ENCODE results near the gene CHRNA9. TPM values are rescaled to one million over a fixed set of nuclear protein-coding genes. Genes with fewer than 3 reads are reported as not detected.

CHRNA9 gene
- total RNA-seq, 1 donor from 2014 or later: 0.43 TPM

DNA sequence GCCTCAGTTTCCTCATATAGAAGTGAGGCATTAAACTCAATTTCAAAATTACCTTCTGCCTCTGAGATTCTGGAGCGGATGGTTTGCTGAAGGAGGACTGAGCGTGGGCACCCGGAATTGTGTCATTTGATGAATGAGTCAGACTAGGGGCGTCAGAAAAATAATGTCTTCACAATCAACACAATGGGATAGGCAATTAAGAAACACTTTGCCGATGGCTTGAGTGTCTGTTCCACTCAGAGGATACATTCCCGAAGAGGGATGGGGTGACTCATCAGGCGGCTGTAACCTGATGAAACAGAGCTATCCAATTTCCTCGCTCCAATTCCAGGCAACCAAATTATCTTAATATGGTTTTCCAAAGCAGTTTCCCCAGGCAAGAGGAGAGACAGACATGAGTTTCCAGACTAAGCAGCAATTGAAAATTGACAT, 1.2 kb upstream of the CHRNA9 start:
- TF ChIP-seq, protein P1, sequence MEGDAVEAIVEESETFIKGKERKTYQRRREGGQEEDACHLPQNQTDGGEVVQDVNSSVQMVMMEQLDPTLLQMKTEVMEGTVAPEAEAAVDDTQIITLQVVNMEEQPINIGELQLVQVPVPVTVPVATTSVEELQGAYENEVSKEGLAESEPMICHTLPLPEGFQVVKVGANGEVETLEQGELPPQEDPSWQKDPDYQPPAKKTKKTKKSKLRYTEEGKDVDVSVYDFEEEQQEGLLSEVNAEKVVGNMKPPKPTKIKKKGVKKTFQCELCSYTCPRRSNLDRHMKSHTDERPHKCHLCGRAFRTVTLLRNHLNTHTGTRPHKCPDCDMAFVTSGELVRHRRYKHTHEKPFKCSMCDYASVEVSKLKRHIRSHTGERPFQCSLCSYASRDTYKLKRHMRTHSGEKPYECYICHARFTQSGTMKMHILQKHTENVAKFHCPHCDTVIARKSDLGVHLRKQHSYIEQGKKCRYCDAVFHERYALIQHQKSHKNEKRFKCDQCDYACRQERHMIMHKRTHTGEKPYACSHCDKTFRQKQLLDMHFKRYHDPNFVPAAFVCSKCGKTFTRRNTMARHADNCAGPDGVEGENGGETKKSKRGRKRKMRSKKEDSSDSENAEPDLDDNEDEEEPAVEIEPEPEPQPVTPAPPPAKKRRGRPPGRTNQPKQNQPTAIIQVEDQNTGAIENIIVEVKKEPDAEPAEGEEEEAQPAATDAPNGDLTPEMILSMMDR (IDR thresholded peaks at IDR 0.05; ENCODE audit: unreplicated experiment): no peak
- Mint-ChIP-seq H3K36me3 (ENCODE audit: insufficient read depth) (no peaks in the 10 kb centered on the region), H3K9me3 (ENCODE audit: low read depth) (no peaks in the 10 kb centered on the region), H3K4me1 (ENCODE audit: low read depth) (peaks cover 5% of the 10 kb centered on the region), H3K4me3 (ENCODE audit: low read depth) (no peak overlapping the region), H3K27ac (no peak overlapping the region), H3K27me3 (peaks cover 3% of the 10 kb centered on the region)
- no peak for DNase-seq (ENCODE audit: low spot score, unreplicated experiment)

DNA sequence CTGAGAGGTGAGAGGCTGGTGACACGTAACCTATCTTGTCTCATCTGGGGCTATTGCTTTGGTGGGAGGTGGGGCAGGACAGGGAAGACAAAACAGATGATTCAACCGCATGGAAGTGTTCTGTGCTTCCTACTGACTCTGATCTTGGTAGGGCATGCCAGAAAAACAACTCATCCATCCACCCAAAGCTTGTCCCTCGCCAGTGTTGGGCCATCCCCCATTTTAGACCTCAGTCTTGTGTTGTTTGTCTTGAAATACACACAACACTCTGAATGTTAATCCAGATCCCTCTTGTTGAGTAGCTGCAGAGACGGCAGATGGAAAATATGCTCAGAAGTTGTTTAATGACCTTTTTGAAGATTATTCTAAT, 377 bp downstream of the CHRNA9 start:
- H3K27me3 Mint-ChIP-seq: peaks cover 3% of the 10 kb centered on the region
- peaks cover 3% of the 10 kb centered on the region for H3K9me3 Mint-ChIP-seq (ENCODE audit: low read depth)
- H3K36me3 Mint-ChIP-seq (ENCODE audit: insufficient read depth): no peaks in the 10 kb centered on the region
- no peak overlapping the region for H3K4me3 Mint-ChIP-seq (ENCODE audit: low read depth)
- no peak for DNase-seq (ENCODE audit: low spot score, unreplicated experiment)
- peaks cover 5% of the 10 kb centered on the region for H3K4me1 Mint-ChIP-seq (ENCODE audit: low read depth)
- TF ChIP-seq, protein P1 (IDR thresholded peaks at IDR 0.05; ENCODE audit: unreplicated experiment): no peak
- no peak overlapping the region for H3K27ac Mint-ChIP-seq

DNA sequence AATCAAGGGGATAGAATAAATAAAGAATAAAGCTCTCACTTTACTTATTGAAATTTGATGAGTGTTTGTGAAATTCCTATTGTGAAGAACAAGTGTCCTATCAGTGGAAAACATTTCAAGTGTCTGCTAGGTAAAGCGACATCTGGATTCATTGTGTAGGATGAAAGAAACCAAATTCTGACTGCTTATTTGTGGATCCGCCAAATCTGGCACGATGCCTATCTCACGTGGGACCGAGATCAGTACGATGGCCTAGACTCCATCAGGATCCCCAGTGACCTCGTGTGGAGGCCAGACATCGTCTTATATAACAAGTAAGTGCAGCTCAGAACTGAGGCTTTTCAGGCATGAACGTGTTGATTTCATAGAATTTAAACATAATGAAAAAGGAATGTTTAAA, 1.9 kb downstream of the CHRNA9 start:
- H3K27me3 Mint-ChIP-seq: peaks cover 3% of the 10 kb centered on the region
- peaks cover 3% of the 10 kb centered on the region for H3K9me3 Mint-ChIP-seq (ENCODE audit: low read depth)
- H3K4me1 Mint-ChIP-seq (ENCODE audit: low read depth): peaks cover 1% of the 10 kb centered on the region
- H3K4me3 Mint-ChIP-seq (ENCODE audit: low read depth): no peak overlapping the region
- no peak overlapping the region for H3K27ac Mint-ChIP-seq
- no peaks in the 10 kb centered on the region for H3K36me3 Mint-ChIP-seq (ENCODE audit: insufficient read depth)
- no peak for DNase-seq (ENCODE audit: low spot score, unreplicated experiment)
- TF ChIP-seq, protein P1 (IDR thresholded peaks at IDR 0.05; ENCODE audit: unreplicated experiment): no peak

DNA sequence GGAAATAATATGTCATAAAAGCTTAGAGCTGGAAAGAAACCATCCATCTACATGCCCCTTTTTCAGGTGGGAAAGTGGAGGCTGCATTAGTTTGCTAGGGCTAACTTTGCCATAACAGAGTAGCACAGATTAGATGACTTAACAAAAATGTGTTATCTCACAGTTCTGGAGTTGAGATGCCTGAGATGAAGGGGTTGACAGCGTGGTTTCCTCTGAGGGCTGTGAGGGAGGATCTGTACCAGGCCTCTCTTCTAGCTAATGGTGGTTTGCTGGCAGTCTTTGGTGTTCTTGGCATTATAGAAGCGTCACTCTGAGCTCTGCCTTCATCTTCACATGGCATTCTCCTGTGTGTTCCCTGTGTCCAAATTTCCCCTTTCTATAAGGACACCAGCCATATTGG, 2.4 kb downstream of the CHRNA9 start:
- Mint-ChIP-seq H3K27ac (no peak overlapping the region), H3K36me3 (ENCODE audit: insufficient read depth) (no peaks in the 10 kb centered on the region)

DNA sequence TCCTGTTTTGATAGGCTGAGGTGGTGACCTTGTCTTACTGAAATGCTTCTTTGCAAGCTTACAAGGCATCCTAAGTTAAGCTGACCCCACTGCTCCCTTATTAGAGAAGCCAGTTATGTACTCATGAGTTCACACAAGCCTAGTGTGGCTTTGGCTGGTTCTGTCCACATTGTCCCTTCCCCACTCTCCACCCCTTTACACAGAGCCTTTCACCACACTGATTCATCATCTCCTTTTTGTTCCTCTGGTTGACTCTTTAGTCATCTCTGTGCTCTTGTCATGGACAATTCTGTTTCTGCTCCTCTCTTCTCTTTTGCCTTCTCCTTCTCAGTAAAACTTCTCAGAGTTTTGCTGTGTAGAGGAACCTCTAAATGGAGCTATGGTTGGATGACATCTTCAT, 4.9 kb downstream of the CHRNA9 start:
- Mint-ChIP-seq H3K36me3 (ENCODE audit: insufficient read depth) (no peaks in the 10 kb centered on the region), H3K4me3 (ENCODE audit: low read depth) (no peak overlapping the region), H3K27me3 (peaks cover 3% of the 10 kb centered on the region), H3K9me3 (ENCODE audit: low read depth) (peaks cover 7% of the 10 kb centered on the region), H3K4me1 (ENCODE audit: low read depth) (peaks cover 1% of the 10 kb centered on the region), H3K27ac (no peak overlapping the region)
- DNase-seq (ENCODE audit: low spot score, unreplicated experiment): no peak
- TF ChIP-seq, protein P1 (IDR thresholded peaks at IDR 0.05; ENCODE audit: unreplicated experiment): no peak

More for the DNA sequence above, 2.4 kb downstream of the CHRNA9 start:
- H3K9me3 Mint-ChIP-seq (ENCODE audit: low read depth): peaks cover 5% of the 10 kb centered on the region
- no peak for DNase-seq (ENCODE audit: low spot score, unreplicated experiment)
- no peak overlapping the region for H3K4me3 Mint-ChIP-seq (ENCODE audit: low read depth)
- peaks cover 4% of the 10 kb centered on the region for H3K27me3 Mint-ChIP-seq
- TF ChIP-seq, protein P1 (IDR thresholded peaks at IDR 0.05; ENCODE audit: unreplicated experiment): no peak
- peaks cover 1% of the 10 kb centered on the region for H3K4me1 Mint-ChIP-seq (ENCODE audit: low read depth)

Data from progenitor cell of endocrine pancreas (in vitro differentiated cells).